ENCODE data around the gene CWC15.

- TF ChIP-seq, protein P1, sequence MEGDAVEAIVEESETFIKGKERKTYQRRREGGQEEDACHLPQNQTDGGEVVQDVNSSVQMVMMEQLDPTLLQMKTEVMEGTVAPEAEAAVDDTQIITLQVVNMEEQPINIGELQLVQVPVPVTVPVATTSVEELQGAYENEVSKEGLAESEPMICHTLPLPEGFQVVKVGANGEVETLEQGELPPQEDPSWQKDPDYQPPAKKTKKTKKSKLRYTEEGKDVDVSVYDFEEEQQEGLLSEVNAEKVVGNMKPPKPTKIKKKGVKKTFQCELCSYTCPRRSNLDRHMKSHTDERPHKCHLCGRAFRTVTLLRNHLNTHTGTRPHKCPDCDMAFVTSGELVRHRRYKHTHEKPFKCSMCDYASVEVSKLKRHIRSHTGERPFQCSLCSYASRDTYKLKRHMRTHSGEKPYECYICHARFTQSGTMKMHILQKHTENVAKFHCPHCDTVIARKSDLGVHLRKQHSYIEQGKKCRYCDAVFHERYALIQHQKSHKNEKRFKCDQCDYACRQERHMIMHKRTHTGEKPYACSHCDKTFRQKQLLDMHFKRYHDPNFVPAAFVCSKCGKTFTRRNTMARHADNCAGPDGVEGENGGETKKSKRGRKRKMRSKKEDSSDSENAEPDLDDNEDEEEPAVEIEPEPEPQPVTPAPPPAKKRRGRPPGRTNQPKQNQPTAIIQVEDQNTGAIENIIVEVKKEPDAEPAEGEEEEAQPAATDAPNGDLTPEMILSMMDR (IDR thresholded peaks at IDR 0.05) = no peak
- no peak for TF ChIP-seq EZH2 (IDR thresholded peaks at IDR 0.05; ENCODE audit: borderline replicate concordance, insufficient read depth, low read depth, low read length, poor library complexity, severe bottlenecking)
These were observed 50.4 kb downstream of the CWC15 start for GRCh38 chr11:94923004-94923334.
